ENCODE results near the gene ATP5F1A. TPM values are rescaled to one million over a fixed set of nuclear protein-coding genes. Genes with fewer than 3 reads are reported as not detected.

Gene ATP5F1A
- total and polyA plus RNA-seq, 2 donors (not counting 3 experiments of a cell fraction or from before 2014, with no cell fraction given), result 405 to 585 TPM

- dilution Hi-C loops (cut with MboI; ENCODE audit: extremely low pct_ligation_motif_present, low sequenced_read_pairs) (no loop called here), intact Hi-C loops (cut with micrococcal nuclease) (no loop called here)
- Histone ChIP-seq H3K9me3 (replicated peaks; ENCODE audit: control insufficient read depth, insufficient read depth, low read length) (no peaks in the 10 kb centered on the region), H3K79me2 (ENCODE audit: control insufficient read depth, insufficient read depth, low read length) (peaks cover 5% of the 10 kb centered on the region), H4K20me1 (replicated peaks; ENCODE audit: control insufficient read depth, extremely low read depth, insufficient read depth, low read length) (no peaks in the 10 kb centered on the region), H3K9me1 (replicated peaks; ENCODE audit: control insufficient read depth, extremely low read depth, insufficient read depth, low read length) (no peaks in the 10 kb centered on the region), H3K9ac (replicated peaks; ENCODE audit: extremely low read depth, insufficient read depth, low read length) (no peak overlapping the region), H3K4me1 (ENCODE audit: control insufficient read depth, extremely low read depth, insufficient read depth, low read length) (no peaks in the 10 kb centered on the region), H3K4me3 (replicated peaks in 1 of 3; ENCODE audit: insufficient read depth in 1 of 3, low read depth in 1 of 3, low read length in 3 of 3) (no peak overlapping the region), H3K36me3 (ENCODE audit: control insufficient read depth in 2 of 2, extremely low read depth in 1 of 2, insufficient read depth in 2 of 2, low read length in 2 of 2) (peaks cover 0 to 8% of the 10 kb centered on the region in 2 experiments), H2AFZ (ENCODE audit: low read depth, low read length) (no peak overlapping the region), H3K27me3 (ENCODE audit: control insufficient read depth in 2 of 2, insufficient read depth in 2 of 2, low read length in 2 of 2) (no peaks in the 10 kb centered on the region), H3K4me2 (ENCODE audit: insufficient read depth, low read length) (no peak overlapping the region), H3K27ac (ENCODE audit: insufficient read depth, low read depth, low read length) (no peak overlapping the region)
- TF ChIP-seq JUN (IDR thresholded peaks at IDR 0.05; ENCODE audit: borderline replicate concordance, insufficient read depth, insufficient read length, low read depth), result no peak
- no peak for TF ChIP-seq POLR2A (IDR thresholded peaks at IDR 0.05; ENCODE audit: low read depth, low read length)
- no peak for TF ChIP-seq FOS (IDR thresholded peaks at IDR 0.05; ENCODE audit: borderline replicate concordance, insufficient read depth, low read length)
- TF ChIP-seq MAX (IDR thresholded peaks at IDR 0.05; ENCODE audit: insufficient read depth, insufficient read length), result no peak
- TF ChIP-seq, protein P1, sequence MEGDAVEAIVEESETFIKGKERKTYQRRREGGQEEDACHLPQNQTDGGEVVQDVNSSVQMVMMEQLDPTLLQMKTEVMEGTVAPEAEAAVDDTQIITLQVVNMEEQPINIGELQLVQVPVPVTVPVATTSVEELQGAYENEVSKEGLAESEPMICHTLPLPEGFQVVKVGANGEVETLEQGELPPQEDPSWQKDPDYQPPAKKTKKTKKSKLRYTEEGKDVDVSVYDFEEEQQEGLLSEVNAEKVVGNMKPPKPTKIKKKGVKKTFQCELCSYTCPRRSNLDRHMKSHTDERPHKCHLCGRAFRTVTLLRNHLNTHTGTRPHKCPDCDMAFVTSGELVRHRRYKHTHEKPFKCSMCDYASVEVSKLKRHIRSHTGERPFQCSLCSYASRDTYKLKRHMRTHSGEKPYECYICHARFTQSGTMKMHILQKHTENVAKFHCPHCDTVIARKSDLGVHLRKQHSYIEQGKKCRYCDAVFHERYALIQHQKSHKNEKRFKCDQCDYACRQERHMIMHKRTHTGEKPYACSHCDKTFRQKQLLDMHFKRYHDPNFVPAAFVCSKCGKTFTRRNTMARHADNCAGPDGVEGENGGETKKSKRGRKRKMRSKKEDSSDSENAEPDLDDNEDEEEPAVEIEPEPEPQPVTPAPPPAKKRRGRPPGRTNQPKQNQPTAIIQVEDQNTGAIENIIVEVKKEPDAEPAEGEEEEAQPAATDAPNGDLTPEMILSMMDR (IDR thresholded peaks at IDR 0.05; ENCODE audit: extremely low read depth in 1 of 2, insufficient read depth in 1 of 2, low read depth in 1 of 2, low read length in 2 of 2), result no peak
- TF ChIP-seq MYC (IDR thresholded peaks at IDR 0.05; ENCODE audit: low read depth, low read length), result no peak
- TF ChIP-seq GATA2 (IDR thresholded peaks at IDR 0.05; ENCODE audit: insufficient read depth, insufficient read length, low read depth, low read length), result no peak
- TF ChIP-seq EZH2 (IDR thresholded peaks at IDR 0.05; ENCODE audit: borderline replicate concordance, low read depth, low read length, severe bottlenecking), result no peak
- TF ChIP-seq POLR2AphosphoS5 (IDR thresholded peaks at IDR 0.05; ENCODE audit: insufficient read depth, low read depth, low read length), result no peak
- CTCF ChIA-PET, result interaction anchor here (0.6 kb wide), 1 partner anchor 1705 kb away, joined by 4 read pairs; no protein-coding TSS in a partner anchor
- DNase-seq (ENCODE audit: low read depth, low spot score), result no peak
- POLR2A ChIA-PET, result no interaction called here
- BruUV-seq (replicated peaks), result no TSS peak
- no peak for FAIRE-seq
These were observed 12.3 kb upstream of the ATP5F1A start for GRCh38 chr18:46110406-46110805.
